Stimulated activated CD4-positive, alpha-beta T cell treated with anti-CD3 and anti-CD28 coated beads, Interleukin-2, amount 100 ng/mL, for 4 hours (primary cell): ENCODE measurements around the gene FLNB.

Experiments used
- DNase-seq: peaks from one replicate; pipeline ENCODE4 v3.0.0-alpha.2; 2020; ENCODE audit warnings: low read depth

Gene FLNB

GRCh38 chr3:58074997-58075396 lies 66.8 kb downstream of the FLNB start:
- DNase-seq: no peak

- DNase-seq: no peak
Measured at GRCh38 chr3:58077596-58078285, 69.5 kb downstream of the FLNB start.

GRCh38 chr3:58078610-58079009 lies 70.4 kb downstream of the FLNB start:
- DNase-seq: no peak

- DNase-seq: no peak
Measured at GRCh38 chr3:58079773-58080172, 71.6 kb downstream of the FLNB start.

GRCh38 chr3:58082047-58082446 lies 73.8 kb downstream of the FLNB start:
- peak; percentile 4 for DNase-seq

- no peak for DNase-seq
Measured at GRCh38 chr3:58084166-58084565, 75.9 kb downstream of the FLNB start.

- no peak for DNase-seq
Measured at GRCh38 chr3:58084788-58085543, 76.7 kb downstream of the FLNB start.

- DNase-seq: no peak
Measured at GRCh38 chr3:58085616-58086015, 77.4 kb downstream of the FLNB start.

- DNase-seq: no peak
Measured at GRCh38 chr3:58088501-58088900, 80.3 kb downstream of the FLNB start.

GRCh38 chr3:58090351-58090750 lies 82.1 kb downstream of the FLNB start:
- no peak for DNase-seq

- no peak for DNase-seq
Measured at GRCh38 chr3:58092521-58092920, 84.3 kb downstream of the FLNB start.

- DNase-seq: no peak
Measured at GRCh38 chr3:58093574-58094195, 85.5 kb downstream of the FLNB start.

- DNase-seq: no peak
Measured at GRCh38 chr3:58094657-58095056, 86.4 kb downstream of the FLNB start.

- DNase-seq: no peak
Measured at GRCh38 chr3:58095603-58096138, 87.4 kb downstream of the FLNB start.

GRCh38 chr3:58098531-58098930 lies 90.3 kb downstream of the FLNB start:
- DNase-seq: no peak

GRCh38 chr3:58099865-58100264 lies 91.6 kb downstream of the FLNB start:
- no peak for DNase-seq

GRCh38 chr3:58101499-58102389 lies 93.5 kb downstream of the FLNB start:
- no peak for DNase-seq

- DNase-seq: no peak
Measured at GRCh38 chr3:58102390-58102750, 94.1 kb downstream of the FLNB start.

GRCh38 chr3:58102976-58103451 lies 94.8 kb downstream of the FLNB start:
- DNase-seq: no peak

- DNase-seq: no peak
Measured at GRCh38 chr3:58104151-58104550, 95.9 kb downstream of the FLNB start.

- no peak for DNase-seq
Measured at GRCh38 chr3:58104712-58105111, 96.5 kb downstream of the FLNB start.

- no peak for DNase-seq
Measured at GRCh38 chr3:58105196-58105595, 97.0 kb downstream of the FLNB start.
